HG03108 (cell line): Measurements from ENCODE around the gene RAB8B.
A peak's percentile ranks its signal among the peaks of the same experiment; 100 is the strongest.

Experiments
- ATAC-seq: cut with Tn5 transposase; IDR thresholded peaks from one replicate; pipeline ENCODE4 v1.9.1; 2021; ENCODE audit warnings: moderate library complexity; ENCODE audit not compliant: unreplicated experiment

The RAB8B gene

GRCh38 chr15:63188926-63189871 is at the start of gene RAB8B:
RAB8B (plus strand) TSS chr15:63189606; CDS start chr15:63189625, 19 bp downstream.
- ATAC-seq: peak; percentile 66

GRCh38 chr15:63140936-63141335 is 48.5 kb upstream of the RAB8B start:
- no peak for ATAC-seq

DNA sequence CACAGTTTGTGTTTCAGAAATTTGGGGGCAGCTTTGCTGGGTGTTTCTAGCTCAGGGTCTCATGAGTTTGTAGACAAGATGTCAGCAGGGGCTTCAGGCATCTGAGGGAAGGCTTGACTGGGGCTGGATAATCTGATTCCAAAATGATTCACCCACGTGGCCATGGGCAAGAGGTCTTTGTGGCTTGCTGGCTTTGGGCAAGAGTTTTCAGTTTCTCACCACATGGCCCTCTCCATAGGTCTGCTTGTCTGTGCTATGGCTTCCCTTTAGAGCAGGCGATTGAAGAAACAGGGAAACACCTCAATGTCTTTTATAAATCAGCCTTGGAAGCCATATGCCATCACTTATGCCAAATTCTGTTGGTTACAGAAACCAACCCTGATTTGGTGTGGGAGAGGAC is 44.0 kb upstream of the RAB8B start:
- no peak for ATAC-seq

DNA sequence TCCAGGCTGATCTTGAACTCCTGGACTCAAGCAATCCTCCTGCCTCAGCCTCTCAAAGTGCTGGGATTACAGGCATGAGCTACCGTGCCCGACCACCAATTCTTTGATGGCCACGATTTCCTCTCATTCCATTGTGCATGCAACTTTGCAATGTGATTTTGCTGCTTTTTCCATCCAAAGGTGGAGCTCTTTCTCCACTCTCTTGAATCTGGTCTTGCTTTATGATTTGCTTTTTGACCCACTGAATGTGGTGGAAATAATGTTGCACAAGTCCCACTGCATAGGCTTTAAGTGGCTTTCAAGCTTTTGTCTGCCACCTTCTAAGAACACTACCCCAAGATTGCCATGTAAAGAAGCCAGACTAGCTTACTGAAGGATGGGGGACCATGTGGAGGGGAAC is 42.7 kb upstream of the RAB8B start:
- ATAC-seq: no peak

DNA sequence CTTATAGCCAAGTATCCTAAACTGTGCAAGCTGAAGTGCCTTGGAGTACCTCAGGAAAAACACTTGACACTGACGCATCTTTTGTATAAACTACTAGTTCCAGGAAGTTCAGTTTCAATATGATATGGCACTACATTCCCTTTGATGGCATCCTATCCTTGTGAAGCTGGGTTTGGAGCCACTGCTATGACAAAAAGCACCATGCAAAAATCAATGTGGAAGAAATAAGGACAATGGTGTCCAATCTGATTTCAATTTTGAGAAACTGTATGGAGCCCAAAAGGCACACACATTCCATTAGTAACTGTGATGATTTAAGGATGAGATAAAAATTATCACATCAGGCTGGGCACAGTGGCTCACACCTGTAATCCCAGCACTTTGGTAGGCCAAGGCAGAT is 37.7 kb upstream of the RAB8B start:
- no peak for ATAC-seq

GRCh38 chr15:63155486-63155885 is 33.9 kb upstream of the RAB8B start:
- no peak for ATAC-seq

DNA sequence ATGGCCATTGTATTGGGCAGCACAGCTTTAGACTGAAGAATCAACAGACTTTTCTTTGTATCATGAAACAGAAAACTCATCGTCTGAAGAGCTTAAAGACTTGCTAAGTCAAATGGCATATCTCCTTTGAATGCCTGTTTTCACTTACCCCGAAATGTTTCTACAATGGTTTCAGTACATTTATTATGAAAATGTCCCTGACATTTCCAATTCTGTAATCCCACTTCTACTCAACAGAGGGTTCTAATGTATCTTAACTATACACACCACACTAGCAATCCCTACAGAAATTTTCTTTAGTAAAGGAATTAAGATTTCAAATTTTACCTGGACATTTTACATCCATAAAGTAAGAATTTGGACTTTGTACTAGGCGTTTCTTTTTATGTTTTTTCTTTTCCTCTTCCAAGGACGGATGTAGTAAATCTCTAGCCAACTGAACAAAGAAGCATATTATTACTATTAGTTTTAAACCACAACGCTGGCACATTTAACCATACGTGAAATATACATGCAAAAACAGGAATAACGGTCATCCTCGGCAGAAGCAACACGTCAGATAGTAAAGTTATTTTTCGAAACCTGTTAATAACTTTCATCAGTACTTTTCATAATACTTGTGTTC is 33.2 kb upstream of the RAB8B start:
- no peak for ATAC-seq

- ATAC-seq: no peak
These were observed 32.7 kb upstream of the RAB8B start for GRCh38 chr15:63156755-63157117.

- peak; percentile 94 for ATAC-seq
These were observed 32.1 kb upstream of the RAB8B start, which contains the start of gene RPS27L for GRCh38 chr15:63157118-63157843. RPS27L (minus strand) TSS chr15:63157477; CDS start chr15:63157405, 72 bp downstream.

DNA sequence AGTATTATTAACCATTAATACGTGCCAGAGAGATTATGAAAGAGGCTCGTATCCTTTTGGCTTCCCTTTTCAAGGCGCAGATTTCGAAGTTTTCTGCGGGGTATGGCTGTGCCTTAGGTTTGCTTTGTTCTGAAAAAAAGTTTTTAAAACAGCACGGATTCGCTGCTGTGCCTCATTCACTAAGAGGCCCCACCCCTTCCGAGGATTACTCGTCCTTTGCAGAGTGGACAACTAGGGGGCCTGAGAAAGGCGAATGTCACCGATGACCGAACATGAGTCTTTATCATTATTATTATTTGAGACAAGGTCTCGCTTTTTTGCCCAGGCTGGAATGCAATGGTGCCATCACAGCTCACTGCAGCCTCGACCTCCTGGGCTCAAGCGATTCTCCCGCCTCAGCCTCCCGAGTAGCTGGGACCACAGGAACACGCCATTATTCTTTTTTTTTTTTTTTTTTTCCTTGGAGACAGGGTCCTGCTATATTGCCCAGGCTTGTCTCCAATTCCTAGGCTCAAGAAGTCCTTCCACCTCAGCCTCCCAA is 31.4 kb upstream of the RAB8B start:
- ATAC-seq: no peak

DNA sequence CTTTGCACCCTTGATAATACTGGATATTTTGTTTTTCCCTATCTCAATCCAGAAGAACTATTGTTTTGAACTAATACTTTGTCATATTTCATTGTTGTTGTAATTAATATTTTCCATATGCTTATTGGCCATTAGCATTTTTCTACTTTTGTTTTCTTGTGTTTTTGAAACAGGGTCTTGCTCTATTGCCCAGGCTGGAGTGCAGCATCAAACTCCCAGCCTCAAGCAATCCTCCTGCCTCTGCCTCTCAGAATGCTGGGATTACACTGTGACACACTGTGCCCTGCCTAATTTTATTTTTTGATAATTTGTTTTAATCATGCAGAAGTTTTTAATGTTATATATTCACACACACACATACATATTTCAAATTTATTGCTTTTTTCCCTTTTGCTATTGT is 28.8 kb upstream of the RAB8B start:
- no peak for ATAC-seq

DNA sequence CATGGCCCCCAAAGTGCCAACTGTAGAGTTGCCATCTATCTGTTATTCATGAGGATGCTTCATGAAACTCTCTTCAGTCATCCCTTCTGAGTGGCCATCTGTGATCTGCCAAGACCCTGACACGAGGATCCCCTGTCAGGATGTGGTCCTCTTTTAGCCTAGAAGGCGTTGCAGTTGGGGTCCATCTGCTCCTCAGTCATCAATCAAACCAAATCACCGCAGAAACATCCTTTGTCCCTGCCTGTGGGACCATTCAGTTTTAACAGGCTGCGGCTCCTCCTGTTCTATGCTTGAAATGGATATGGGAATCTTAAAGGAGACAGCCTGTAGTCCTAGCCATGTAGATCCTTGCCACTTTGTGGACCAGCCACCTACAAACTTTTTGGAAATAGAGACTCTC is 26.2 kb upstream of the RAB8B start:
- ATAC-seq: no peak

DNA sequence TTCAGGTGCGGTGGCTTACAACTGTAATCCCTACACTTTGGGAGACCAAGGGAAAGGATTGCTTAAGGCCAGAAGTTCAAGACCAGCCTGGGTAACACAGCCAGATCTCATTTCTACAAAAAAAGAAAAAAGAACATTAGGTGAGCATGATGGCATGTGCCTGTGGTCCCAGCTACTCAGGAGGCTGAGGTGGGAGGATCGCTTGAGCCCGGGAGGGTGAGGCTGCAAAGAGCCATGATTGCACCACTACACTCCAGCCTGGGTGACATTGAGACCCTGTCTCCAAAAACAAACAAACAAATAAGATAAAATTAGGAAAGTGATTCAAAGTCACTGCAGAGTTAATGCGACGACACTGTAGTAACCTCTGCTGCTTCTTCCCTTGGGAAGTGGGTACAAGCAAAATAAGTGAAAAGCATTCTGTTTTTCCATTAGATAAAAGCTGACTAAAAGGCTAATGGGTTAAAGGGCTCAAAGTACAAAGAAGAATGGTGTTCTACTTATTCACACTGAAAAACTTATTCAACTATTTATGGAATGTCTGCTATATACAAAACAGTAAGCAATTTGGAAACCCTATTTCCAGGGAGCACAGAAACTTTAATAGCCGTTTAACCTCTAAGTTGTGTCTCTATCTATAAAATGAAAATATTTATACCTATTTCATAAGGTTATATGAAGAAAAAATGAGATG is 24.1 kb upstream of the RAB8B start:
- no peak for ATAC-seq

DNA sequence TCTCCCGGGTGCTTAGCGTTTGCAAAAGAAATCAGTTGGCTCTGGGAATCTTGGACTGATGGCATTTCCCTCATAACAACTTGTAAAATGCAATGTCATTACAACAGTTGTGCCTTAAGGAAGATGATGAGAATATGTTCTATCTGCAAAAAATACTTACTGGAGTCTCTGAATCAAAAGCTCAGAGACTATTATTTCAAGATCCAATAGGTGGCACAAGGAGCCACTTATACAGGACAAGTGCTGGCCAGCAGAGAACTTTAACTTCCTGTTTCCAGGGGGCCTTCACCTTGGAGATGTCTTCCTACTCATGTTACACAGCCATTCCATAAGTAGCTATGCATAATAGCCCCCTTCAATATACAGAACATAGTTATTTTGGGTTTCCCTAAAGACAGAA is 23.2 kb upstream of the RAB8B start:
- ATAC-seq: no peak

GRCh38 chr15:63169788-63170187 is 19.6 kb upstream of the RAB8B start:
- no peak for ATAC-seq

GRCh38 chr15:63172376-63172775 is 17.0 kb upstream of the RAB8B start:
- no peak for ATAC-seq

- ATAC-seq: no peak
These were observed 16.5 kb upstream of the RAB8B start for GRCh38 chr15:63172851-63173451.

DNA sequence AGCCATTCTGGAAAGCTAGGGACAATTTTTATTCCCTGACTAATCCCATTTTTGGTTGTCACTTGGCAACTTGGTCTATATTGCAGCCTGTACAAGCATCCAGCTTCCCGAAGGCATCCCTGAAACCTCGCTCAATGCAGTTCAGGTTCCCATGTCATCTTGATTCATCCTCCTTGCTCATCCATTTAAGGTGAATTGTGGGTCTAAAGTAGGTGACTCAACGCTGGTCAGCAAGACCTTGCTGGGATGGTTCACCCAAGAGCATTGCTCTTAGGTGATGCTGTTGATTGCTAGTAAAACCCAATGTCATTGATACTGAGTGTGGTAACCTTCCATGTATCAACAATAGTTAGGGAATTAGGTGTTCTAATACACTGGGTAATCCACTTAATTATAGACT is 13.1 kb upstream of the RAB8B start:
- ATAC-seq: no peak

DNA sequence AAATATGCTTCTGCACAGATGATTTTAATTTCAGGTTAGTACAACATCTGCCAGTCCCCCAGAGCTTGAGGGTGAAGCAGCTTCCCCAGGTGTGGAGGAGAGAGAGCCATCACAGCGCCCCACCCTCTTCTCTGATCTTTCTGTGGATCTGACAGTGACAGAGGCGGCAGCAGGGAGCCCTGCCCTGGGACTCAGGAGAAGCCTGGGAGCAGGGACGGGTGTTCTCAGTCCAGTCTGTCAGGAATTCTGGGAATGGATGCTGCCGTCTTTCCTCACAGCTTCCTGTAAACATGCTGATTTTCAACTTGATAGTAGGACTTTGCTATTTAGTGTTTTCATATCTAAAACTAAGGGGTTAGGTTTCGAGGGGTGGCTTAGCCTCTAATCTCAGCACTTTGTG is 11.4 kb upstream of the RAB8B start:
- ATAC-seq: no peak

DNA sequence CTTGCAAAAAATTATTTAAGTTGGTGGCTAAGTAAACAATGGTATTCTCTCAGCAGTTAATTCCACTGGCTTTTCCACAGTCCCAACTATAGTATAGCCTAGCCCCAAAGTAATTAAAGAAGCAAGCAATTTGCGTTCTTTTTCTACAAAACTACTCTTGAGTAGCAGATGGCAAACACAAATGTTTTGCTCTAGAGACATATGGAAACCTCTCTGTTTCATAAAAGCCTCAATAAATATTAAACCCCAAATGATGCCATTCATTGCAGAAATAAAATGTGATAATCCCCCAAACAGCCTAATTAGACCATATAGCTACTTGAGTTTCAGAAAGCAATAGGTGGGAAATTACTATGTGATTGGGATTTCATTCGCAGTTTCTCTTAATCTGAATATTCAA is 8.7 kb upstream of the RAB8B start:
- no peak for ATAC-seq
